Measurements from ENCODE around the gene ALPK1.

ALPK1 gene

DNA sequence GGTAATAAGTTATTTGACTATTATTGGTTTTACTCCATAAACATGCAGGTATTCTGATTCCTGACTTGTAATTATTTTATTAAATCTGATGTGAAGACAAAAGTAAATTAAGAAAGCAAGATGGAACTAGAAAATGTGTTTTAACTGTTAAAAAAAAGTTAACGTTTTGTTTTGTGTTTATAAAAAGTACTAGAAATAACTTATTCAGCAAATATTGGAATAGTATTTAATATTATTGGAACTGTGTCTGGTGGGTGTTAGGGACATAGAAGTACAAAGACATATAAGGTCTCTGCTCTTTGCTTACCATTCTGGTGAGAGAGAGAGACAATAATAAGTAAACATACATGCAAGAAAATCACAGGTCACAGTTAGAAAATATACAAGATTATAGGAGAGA lies 27.1 kb upstream of the ALPK1 start:
- no peak for ATAC-seq
- TF ChIP-seq, protein P1, sequence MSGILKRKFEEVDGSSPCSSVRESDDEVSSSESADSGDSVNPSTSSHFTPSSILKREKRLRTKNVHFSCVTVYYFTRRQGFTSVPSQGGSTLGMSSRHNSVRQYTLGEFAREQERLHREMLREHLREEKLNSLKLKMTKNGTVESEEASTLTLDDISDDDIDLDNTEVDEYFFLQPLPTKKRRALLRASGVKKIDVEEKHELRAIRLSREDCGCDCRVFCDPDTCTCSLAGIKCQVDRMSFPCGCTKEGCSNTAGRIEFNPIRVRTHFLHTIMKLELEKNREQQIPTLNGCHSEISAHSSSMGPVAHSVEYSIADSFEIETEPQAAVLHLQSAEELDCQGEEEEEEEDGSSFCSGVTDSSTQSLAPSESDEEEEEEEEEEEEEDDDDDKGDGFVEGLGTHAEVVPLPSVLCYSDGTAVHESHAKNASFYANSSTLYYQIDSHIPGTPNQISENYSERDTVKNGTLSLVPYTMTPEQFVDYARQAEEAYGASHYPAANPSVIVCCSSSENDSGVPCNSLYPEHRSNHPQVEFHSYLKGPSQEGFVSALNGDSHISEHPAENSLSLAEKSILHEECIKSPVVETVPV (CRISPR knock-in tag; IDR thresholded peaks at IDR 0.05), result no peak
- TF ChIP-seq GLIS3 (CRISPR knock-in tag; IDR thresholded peaks at IDR 0.05) (no peak), ESRRG (CRISPR knock-in tag; IDR thresholded peaks at IDR 0.05) (no peak), TOX (CRISPR knock-in tag; IDR thresholded peaks at IDR 0.05; ENCODE audit: borderline replicate concordance) (no peak), ARNTL (CRISPR knock-in tag; IDR thresholded peaks at IDR 0.05; ENCODE audit: borderline replicate concordance, low read depth) (no peak), RARB (CRISPR knock-in tag; IDR thresholded peaks at IDR 0.05) (no peak), ZFP30 (CRISPR knock-in tag; IDR thresholded peaks at IDR 0.05) (no peak), CSDC2 (CRISPR knock-in tag; IDR thresholded peaks at IDR 0.05) (no peak), TCF4 (CRISPR knock-in tag; IDR thresholded peaks at IDR 0.05; ENCODE audit: borderline replicate concordance) (no peak), TSHZ2 (CRISPR knock-in tag; IDR thresholded peaks at IDR 0.05) (no peak), ZNF70 (CRISPR knock-in tag; IDR thresholded peaks at IDR 0.05) (no peak), SNAI2 (CRISPR knock-in tag; IDR thresholded peaks at IDR 0.05) (no peak), BACH2 (CRISPR knock-in tag; IDR thresholded peaks at IDR 0.05; ENCODE audit: borderline replicate concordance) (no peak), ZC3H10 (CRISPR knock-in tag; IDR thresholded peaks at IDR 0.05) (no peak), ZNF565 (CRISPR knock-in tag; conservative IDR thresholded peaks at IDR 0.05; ENCODE audit: low read depth) (no peak), ZNF8 (CRISPR knock-in tag; IDR thresholded peaks at IDR 0.05) (no peak), OSR1 (CRISPR knock-in tag; IDR thresholded peaks at IDR 0.05) (no peak)
- TF ChIP-seq, protein P2, sequence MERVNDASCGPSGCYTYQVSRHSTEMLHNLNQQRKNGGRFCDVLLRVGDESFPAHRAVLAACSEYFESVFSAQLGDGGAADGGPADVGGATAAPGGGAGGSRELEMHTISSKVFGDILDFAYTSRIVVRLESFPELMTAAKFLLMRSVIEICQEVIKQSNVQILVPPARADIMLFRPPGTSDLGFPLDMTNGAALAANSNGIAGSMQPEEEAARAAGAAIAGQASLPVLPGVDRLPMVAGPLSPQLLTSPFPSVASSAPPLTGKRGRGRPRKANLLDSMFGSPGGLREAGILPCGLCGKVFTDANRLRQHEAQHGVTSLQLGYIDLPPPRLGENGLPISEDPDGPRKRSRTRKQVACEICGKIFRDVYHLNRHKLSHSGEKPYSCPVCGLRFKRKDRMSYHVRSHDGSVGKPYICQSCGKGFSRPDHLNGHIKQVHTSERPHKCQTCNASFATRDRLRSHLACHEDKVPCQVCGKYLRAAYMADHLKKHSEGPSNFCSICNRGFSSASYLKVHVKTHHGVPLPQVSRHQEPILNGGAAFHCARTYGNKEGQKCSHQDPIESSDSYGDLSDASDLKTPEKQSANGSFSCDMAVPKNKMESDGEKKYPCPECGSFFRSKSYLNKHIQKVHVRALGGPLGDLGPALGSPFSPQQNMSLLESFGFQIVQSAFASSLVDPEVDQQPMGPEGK (CRISPR knock-in tag; IDR thresholded peaks at IDR 0.05; ENCODE audit: borderline replicate concordance), result no peak
- TF ChIP-seq, protein P3, sequence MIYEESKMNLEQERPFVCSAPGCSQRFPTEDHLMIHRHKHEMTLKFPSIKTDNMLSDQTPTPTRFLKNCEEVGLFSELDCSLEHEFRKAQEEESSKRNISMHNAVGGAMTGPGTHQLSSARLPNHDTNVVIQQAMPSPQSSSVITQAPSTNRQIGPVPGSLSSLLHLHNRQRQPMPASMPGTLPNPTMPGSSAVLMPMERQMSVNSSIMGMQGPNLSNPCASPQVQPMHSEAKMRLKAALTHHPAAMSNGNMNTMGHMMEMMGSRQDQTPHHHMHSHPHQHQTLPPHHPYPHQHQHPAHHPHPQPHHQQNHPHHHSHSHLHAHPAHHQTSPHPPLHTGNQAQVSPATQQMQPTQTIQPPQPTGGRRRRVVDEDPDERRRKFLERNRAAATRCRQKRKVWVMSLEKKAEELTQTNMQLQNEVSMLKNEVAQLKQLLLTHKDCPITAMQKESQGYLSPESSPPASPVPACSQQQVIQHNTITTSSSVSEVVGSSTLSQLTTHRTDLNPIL (CRISPR knock-in tag; IDR thresholded peaks at IDR 0.05; ENCODE audit: low read depth), result no peak
- TF ChIP-seq, protein P4, sequence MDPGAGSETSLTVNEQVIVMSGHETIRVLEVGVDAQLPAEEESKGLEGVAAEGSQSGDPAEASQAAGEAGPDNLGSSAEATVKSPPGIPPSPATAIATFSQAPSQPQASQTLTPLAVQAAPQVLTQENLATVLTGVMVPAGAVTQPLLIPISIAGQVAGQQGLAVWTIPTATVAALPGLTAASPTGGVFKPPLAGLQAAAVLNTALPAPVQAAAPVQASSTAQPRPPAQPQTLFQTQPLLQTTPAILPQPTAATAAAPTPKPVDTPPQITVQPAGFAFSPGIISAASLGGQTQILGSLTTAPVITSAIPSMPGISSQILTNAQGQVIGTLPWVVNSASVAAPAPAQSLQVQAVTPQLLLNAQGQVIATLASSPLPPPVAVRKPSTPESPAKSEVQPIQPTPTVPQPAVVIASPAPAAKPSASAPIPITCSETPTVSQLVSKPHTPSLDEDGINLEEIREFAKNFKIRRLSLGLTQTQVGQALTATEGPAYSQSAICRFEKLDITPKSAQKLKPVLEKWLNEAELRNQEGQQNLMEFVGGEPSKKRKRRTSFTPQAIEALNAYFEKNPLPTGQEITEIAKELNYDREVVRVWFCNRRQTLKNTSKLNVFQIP (CRISPR knock-in tag; IDR thresholded peaks at IDR 0.05; ENCODE audit: borderline replicate concordance, low read depth), result no peak

GRCh38 chr4:112270640-112271421 lies 26.3 kb upstream of the ALPK1 start:
- TF ChIP-seq GLIS3 (CRISPR knock-in tag; IDR thresholded peaks at IDR 0.05) (no peak), BACH2 (CRISPR knock-in tag; IDR thresholded peaks at IDR 0.05; ENCODE audit: borderline replicate concordance) (no peak), TOX (CRISPR knock-in tag; IDR thresholded peaks at IDR 0.05; ENCODE audit: borderline replicate concordance) (no peak), ARNTL (CRISPR knock-in tag; IDR thresholded peaks at IDR 0.05; ENCODE audit: borderline replicate concordance, low read depth) (no peak), ESRRG (CRISPR knock-in tag; IDR thresholded peaks at IDR 0.05) (no peak), ZFP3 (CRISPR knock-in tag; IDR thresholded peaks at IDR 0.05) (no peak), PPARA (CRISPR knock-in tag; IDR thresholded peaks at IDR 0.05; ENCODE audit: borderline replicate concordance) (no peak), ISL1 (CRISPR knock-in tag; IDR thresholded peaks at IDR 0.05) (no peak)
- TF ChIP-seq, protein P1 (CRISPR knock-in tag; IDR thresholded peaks at IDR 0.05), result no peak
- TF ChIP-seq, protein P2 (CRISPR knock-in tag; IDR thresholded peaks at IDR 0.05; ENCODE audit: borderline replicate concordance), result no peak
- TF ChIP-seq, protein P4 (CRISPR knock-in tag; IDR thresholded peaks at IDR 0.05; ENCODE audit: borderline replicate concordance, low read depth), result no peak
- ATAC-seq, result no peak
